Stimulated activated CD8-positive, alpha-beta memory T cell treated with anti-CD3 and anti-CD28 coated beads, Interleukin-12 subunit alpha, Interleukin-12 subunit beta, amount 100 ng/mL, for 24 hours (primary cell): ENCODE measurements around the gene IL1RN.

Source experiments
- DNase-seq: peaks from one replicate; pipeline ENCODE4 v3.0.0-alpha.2; 2020; ENCODE audit errors: extremely low read depth

The IL1RN gene

DNA sequence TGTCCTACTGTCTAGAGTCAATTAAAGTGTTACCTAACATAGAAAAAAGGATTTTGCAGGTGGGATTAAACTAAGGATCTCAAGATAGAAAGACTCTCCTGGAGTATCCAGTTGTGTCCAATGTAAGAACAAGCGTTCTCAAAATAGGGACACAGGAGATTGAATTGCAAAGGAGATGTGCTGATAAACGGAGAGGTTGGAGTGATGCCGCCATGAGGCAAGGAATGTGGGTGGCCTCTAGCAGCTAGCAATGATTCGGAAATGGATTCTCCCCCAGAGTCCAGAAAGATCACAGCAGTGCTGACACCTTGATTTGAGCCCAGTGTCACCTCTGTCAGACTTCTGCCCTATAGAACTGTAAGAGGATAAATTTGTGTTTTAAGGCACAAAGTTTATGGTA lies 24.1 kb upstream of the IL1RN start:
- no peak for DNase-seq

DNA sequence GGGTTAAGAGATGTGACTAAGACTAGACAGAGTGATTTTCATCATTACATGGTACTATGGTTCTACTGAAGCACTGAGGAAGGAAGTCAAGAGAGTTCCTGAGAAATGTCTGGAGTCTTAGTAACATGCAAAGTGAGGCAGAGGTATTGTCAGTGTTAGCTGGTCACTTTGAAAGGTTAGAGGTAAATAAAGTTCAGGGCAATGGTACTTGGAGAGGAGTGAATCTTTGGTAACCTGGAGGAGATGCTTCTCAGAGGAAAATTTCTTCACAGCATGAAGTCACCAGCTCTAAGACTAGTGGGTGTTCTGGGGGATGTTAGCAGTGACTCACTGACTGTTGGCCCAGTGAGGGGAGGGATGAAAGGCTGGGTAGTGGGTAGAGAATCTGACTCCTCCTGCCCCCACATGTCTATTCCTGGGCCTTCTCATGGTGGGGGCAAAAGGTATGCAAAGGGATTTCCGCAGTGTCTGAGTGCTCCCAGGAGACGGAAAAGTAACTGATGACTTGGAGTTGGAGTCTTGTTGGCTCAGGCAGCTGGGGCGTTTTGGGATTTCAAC lies 23.3 kb upstream of the IL1RN start:
- DNase-seq: no peak

DNA sequence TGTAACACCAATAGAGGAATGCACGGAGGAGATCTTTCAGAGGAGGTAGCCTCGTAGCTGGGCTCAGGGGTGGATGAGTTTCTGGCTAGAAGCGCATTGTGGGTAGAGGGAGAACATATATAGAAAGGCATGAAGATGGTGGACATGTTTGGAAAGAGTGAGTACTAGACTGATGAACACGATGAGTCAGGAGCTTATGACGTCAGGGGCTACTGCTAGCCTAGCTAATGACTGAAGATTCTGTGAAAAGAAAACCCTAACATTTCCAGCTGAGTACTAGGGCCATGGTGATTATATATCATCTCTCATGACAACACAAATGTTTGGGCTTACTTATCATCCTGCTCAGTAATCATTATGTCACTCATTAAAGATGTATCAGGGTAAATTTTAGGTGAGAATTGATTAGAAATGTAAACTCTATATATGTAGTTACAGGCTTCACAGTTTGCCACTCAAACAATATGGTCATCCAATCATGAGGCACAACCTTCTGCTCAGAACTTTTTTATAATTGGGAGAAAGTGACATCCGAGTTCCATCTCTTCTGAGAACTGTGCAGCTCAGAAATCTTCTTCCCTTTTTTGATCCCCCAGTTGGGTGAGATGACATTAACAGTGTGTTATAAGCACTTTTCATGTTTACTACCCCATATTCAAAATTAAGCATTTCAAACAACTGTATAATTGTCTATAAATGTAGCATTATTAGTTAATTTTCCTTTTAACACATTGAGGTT lies 22.2 kb upstream of the IL1RN start:
- no peak for DNase-seq

DNA sequence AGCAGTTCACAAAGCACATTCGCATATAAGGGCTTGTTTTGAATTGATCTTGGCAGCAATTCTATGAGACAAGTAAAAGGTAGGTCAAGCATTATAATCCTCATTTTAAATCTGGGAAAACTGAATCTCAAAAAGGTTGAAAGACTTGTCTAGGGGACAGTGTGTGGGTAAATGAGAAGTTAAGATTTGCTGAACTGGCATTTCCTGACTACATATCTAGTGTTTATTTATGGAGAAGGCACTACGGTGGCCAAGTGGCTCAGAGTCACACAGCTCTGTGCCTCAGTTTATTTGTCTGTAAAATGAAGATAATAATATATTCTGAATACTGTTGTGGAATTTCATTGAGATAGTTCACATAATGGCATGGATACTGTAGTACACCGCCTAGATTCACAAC lies 16.3 kb upstream of the IL1RN start:
- no peak for DNase-seq

DNA sequence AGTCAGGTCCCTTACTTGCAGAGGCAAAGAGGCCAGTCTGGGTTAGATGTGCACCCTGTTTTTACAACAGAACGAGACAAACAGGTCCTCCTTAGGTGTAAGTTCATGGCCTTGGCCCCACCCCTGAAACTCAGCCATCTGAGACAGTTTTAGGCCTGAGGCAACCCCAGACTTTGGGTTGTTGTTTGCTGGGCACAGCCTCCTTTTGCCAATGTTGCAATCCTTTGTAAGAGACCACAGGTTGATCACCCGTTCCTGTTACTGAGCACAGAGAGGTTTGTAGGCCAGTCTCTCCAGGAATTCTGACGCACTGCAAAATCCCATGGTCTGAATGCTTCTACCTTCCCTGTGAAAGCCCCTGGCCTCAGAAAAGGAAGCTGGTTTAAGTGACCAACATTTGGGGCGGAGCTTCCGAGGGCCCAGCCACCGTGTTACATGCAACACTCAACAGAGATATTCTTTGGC lies 15.5 kb upstream of the IL1RN start:
- no peak for DNase-seq

DNA sequence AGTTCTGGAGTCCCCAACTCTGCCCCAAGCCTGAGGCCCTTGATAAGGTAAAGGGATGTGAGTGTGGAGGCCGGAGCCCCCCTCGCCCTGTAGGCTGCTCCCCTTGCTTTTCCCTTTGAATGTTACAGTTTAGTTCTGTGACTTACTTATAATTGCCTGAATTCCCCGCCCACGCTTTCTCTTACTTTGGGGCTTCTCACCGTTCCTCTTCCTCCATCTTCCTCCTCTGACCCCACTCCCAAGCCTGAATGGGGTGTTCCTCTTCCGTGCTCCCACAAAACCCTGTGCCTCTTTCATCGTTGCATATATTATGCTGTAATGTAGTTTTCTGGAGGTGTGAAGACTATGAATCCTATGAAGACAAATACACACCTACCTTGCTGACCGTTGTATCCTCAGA lies 15.0 kb upstream of the IL1RN start:
- no peak for DNase-seq

DNA sequence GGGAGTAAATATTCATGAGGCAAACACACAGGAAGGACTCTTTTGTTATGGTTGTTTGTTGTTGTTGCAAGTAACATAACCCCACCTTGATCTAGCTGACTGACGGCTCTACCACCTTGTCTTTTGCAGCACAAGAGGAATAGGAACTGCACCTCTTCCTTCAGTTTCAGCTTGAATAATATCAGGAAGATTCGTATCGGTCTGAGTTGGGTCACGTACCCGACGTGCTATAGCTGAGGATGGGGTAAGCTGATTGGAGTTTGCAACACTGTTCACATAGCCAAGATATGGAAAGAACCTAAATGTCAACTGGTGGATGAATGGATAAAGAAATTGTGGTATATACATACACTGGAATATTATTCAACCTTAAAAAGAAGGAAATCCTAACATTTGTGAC lies 14.5 kb upstream of the IL1RN start:
- no peak for DNase-seq

DNA sequence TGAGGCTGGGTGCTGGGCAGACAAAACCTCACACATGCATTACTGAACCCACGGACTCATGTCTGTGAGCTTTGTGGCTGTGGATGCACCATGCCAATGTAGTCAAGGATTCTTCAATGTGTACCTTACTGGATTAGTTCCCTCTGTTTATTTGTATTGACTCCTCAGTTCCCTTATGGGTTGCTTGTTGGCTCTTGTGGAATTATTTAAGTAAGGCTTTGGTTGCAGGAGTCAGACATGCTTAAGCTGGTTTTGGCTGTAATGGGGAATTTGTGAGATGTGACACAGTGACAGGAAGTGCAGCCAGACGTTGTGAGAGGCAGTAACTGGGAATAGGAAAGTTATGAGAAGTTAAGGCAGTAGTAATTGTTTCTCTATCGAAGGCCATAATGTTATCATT lies 13.6 kb upstream of the IL1RN start:
- no peak for DNase-seq

DNA sequence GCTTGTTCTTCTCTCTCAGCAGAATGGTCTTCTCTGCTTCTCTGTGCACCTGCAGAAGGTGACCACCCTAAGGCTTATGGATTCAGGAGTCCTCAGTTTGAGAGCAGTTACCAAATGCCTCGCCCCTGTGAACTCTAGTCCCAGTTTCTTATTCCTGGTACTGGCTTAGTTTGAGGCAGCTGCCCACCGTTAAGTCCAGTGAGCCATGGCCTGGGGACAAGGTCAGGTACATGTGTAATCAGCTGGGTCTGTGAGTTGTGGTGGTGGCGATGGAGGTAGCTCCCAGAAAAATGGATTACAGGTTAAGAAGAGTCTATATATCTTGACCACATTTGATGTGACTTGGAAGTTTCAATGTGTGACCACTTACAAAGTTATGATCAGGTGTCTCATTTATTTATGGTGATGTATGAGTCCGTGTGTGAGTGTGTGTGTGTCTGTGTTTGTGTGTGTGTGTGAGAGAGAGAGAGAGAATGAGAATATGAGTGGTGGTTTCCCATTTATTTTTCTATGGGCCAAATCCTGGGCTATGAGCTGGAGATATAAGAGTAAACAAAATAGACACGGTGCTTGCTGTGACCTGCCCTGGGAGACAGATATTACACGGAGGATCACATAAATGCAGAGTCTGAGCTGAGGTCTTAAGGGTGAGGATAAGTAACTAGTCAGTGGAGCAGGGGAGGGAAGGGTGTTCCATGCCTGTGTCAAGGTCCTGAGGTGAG lies 13.0 kb upstream of the IL1RN start:
- no peak for DNase-seq

DNA sequence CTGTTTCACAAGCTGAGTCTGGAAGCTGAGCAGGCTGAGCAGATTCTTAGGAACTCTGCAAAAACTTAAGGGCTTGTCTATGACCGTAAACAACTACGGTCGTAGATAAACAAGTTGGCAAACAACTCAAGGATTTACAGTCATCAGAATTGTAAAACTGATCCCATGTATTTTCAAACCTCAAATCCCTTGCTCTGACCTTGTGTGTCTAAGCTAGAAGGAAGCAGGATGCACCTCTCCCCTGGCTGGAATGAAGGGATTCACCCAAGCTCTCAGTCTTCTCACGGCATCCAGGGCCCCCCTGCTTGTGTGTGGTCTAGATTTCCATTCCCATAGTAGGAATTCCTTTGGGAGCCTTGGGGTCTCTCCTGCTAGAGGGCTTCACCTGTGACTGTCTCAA lies 12.4 kb upstream of the IL1RN start:
- DNase-seq: no peak

DNA sequence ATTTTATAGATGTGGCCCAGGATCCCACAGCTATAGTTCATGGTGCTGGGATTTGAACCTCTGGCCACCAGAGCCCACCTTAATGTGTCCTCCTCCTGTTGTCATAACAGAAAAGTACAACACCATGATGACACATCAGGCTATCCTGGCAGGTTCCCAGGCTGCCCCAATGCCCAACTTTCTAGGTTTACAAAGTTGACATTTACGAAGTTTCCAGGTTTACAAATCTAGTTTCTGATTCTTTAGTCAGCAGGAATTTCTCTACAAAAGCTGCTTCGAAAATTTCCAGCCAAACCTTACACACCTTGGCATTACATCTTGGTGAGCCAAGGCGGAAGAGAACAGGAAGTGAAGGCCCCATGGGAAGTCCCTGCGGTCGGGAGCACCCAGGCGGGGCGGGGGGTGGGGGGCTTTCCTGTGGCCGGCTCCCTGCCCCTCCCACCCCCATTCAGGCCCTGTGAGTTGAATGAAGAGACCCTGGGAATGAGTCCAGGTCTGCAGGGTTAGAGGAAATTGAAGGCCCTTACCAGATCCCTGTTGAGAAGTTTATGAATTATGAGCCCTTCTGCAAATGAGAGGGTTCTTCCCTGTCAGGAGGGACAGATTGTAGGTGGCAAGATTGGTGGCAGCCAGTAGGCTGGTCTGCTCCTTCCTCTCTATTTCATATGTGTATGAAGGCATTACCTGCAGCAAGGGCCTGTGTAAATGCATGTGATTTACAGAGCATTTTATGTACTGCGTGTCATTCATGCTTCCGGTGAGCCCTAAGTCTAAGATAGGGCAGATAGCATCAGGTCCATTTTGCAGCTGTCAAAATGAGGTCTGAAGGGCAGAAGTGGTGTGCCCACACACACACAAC lies 11.1 kb upstream of the IL1RN start:
- no peak for DNase-seq

DNA sequence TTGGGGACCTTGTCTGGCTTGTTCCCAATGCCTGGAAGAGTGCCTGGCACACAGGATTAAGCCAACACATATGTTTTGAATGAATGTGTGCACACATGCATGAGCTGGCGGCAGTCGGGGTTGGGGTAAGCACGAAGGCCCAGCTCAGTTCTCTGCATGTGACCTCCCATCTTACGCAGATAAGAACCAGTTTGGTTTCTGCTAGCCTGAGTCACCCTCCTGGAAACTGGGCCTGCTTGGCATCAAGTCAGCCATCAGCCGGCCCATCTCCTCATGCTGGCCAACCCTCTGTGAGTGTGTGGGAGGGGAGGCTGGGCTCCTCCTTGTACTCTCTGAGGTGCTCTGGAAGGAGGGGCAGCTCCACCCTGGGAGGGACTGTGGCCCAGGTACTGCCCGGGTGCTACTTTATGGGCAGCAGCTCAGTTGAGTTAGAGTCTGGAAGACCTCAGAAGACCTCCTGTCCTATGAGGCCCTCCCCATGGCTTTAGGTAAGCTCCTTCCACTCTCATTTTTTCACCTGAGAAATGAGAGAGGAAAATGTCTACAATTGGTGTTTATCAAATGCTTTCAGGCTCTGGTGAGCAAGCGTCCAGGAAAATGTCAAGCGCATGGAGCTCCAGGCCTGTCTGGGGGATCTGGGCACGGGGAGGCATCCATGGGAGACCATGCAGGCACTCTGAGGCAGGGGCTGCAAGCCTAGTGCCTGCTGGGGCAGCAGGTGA lies 9.7 kb upstream of the IL1RN start:
- no peak for DNase-seq

DNA sequence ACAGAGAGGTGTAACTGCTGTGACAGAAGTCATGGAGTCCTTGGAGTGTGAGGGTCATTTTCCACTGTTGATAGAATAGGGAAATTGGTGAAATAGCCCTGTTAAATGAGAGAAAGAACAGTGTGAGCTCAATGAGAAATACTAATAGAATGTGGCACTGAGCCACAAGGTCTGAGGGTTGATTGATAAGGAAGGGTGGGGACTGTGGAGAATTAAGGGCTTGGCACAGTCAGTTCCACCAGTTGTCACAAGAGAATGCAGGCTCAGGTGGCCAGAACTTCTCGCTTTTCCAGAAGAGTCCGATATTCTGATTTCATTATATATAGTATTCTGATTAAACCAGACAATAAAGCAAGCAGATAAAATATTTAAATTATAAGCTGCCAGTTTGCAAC lies 9.1 kb upstream of the IL1RN start:
- DNase-seq: no peak

DNA sequence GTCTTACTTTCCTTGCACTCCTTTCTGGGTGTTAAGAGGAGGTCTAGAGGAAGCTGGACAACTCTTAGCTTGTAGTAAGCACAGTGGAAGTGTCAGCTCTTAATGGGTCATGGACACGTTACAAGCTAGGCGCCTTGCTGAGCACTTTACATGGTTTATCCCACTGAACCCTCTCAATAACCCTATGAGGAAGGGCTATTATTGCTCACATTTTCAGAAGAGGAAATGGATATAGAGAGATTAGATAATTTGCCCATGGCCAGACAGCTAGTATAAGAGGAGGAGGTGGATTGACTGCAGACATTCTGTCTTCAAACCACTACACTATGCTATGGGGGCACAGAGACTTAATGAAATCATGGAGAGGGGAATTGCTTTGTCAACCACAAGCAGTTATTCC lies 8.3 kb upstream of the IL1RN start:
- DNase-seq: no peak

DNA sequence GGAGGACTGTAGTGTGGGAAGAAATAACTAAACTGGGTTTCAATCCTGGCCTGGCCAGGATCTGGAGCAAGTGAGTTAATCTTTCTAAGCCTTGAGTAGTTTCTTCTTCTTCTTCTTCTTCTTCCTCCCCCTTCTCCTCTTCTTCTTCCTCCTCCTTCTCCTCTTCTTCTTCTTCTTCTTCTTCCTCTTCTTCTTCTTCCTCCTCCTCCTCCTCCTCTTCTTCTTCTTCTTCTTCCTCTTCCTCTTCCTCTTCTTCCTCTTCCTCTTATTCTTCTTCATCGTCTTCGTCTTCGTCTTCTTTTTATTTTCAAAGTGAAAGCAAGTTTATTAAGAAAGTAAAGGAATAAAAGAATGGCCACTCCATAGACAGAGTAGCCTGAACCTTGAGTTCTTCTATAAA lies 6.5 kb upstream of the IL1RN start:
- no peak for DNase-seq

DNA sequence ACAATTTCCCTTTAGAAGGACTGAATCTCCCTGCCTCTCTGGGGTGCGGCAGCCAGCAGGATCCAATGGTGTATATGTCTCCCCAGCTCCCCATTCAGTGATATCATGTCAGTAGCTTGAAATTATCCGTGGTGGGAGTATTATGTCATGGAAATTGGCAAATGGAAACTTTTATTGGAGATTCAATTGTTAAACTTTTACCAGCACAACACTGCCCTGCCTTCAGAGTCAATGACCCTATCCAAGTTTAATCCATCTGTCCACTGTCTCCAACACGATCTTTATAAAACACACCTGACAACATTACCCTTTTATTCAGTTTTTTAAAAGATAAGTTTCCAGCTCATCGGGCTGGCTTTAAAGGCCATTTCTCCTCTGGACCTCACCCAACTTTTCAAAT lies 5.0 kb upstream of the IL1RN start:
- DNase-seq: no peak

DNA sequence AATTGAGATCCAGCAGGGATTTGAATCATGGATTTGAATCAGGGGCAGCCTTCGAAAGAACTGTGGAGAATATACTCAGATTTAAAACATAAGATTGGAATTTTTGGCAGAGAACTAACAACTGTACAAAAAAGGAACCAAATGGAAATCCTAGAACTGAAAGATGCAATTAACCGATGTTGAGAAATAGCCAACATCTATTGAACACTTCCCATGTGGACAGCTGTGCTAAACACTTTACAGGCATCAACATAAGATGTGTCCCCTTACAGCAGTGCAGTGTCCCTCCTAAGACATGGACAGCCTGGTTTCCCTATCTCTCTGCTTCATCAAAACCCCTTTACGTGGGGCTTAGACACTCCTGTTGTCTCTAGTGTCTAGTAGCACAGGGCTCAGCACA lies 3.7 kb upstream of the IL1RN start:
- no peak for DNase-seq

DNA sequence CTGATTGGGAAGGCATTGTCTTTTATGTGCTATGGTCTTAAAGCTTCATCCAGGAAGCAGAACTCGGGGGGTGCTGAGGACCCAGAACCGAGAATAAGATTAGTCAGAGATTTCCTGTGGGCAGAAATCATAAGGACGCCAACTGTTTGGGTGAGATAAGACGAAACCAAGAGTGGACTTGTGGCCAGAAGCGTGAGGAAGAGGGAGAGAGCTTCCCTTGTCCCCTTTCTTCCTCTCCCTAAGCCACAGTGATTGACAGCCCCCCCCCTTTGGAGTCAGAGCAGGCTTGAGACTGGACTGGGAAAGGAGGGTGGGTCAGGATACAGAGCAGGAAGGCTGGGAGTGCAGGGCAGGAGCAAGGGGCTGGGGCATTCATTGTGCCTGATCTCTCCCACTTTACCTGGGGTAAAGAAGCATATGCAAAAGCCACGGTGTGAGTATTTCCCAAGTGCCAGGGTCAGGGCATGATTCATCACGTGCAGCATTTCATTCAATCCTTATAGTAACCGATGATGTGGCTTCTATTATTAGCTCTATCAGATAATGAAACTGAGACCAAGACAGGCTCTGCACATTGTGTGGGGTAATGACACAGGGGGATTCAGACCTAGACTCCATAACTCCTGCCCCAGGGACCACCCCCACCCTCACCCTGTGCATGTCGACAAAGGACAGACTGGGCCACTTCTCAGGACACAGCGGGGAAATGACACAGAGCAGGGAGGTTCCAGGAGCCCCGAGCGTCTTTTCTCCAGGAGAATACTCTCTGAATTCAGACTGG lies 3.0 kb upstream of the IL1RN start:
- DNase-seq: no peak

DNA sequence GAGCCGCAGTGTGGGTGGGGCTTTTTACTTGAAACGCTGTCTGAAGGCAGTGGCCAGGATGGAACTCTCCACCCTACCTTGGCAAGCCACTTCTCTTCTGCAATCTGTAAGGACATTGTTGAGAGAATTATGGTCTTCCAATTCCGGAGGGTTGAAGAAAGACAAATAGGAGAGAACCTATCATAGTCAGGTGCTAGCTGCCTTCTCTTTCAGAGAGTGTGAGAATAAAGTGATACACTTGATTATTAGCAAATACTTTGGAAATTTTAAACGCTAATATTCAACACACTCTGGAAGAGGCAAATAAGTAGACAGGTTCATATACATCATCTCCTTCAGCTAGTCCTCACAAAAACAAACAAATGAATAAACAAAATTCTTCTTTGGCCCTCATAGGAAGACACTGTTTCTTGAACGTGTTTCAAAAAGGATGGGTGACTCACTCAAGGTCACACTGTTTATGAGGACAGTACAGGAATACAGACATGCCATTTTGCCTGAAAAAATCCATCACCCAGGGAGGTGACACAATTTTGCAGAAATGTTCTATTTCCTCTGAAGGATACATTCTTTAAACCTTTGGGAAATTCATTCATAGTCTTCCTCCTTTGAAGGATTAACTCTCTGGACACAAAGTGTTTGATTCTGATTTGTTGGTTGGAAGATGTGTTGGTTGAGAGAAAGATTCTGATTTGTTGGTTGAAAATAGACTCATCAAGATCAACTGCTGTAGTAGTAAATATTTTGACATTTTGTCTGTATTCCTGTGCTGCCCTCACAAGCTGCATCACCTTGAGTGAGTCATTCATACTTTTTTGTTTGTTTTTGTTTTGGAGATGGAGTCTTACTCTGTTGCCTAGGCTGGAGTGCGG lies 2.2 kb upstream of the IL1RN start:
- DNase-seq: no peak
